ENCODE results near the gene CENPO. TPM values are rescaled to one million over a fixed set of nuclear protein-coding genes. Genes with fewer than 3 reads are reported as not detected.

CENPO gene, protein sequence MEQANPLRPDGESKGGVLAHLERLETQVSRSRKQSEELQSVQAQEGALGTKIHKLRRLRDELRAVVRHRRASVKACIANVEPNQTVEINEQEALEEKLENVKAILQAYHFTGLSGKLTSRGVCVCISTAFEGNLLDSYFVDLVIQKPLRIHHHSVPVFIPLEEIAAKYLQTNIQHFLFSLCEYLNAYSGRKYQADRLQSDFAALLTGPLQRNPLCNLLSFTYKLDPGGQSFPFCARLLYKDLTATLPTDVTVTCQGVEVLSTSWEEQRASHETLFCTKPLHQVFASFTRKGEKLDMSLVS
- polyA plus RNA-seq (ENCODE audit: insufficient read length) = 16.5 TPM

DNA sequence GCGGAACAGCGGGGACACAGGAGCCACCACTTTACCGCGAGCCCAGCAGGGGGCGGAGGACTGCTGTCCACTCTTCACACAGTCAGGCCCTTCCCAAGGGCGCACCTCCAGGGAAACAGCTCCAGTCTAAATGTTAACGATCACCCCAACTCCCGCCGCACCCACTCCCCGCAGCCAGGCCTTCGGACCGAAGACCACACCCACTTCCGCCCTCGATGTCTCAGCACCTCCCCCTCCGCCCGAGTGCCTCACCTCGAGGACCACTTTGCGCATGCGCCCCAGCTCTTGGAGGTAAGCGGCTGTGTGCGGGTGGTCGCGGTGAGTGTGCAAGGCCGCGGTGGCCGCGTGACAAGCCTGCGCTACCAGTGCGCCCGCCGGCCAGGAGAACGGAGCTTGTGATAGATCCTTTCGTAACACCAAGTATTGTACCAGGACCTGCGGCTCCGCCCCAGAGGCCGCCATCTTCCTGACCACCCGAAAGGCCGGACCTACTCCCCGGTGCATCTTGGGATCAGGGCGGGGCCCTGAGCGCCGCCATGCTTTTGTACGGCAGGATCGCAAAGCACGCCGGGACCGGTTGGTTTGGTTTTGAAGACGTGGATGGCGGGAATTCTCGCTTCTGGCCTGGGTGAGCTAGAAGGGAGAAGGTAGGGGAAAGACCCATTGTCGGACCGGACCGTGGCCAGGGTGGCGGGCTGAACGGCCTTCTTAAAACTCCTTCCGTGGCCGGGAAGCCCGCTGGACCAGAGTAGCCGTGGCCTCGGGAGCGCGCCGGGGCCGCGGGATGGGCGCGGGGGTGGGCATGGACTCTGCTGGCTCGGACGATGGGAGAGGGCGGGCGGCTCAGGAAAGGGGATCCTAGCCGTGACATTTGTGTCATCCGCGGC is at the start of gene CENPO, which contains the start of gene PTRHD1:
TSS of gene CENPO (plus strand) at position 552 of the 887 bp plus-strand sequence. CDS start 495 bp downstream, outside the sequence.
TSS of gene PTRHD1 (minus strand) at position 518 of the 887 bp plus-strand sequence. CDS start at position 504, 14 bp downstream.
- DNase-seq = peak; percentile 97

DNA sequence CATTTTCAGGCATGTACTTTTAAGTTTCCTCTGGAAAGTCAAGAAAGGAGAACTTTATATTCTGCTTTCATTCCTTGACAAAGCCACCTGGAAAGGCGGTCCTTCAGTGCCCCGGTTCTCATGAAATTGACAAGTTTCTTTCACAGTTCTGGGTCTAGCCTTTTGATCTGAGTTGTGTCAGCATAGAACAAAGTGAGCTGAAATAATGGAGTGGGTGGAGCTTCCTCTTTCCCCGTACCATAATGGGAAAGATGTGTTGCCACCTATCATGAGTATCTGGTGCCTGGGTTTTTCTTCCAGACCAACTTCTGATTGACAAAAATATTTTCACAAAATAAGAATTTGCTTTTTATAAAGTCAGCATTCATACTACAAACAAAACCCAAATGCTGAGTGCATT is 49.3 kb upstream of the CENPO start:
- DNase-seq = no peak

DNA sequence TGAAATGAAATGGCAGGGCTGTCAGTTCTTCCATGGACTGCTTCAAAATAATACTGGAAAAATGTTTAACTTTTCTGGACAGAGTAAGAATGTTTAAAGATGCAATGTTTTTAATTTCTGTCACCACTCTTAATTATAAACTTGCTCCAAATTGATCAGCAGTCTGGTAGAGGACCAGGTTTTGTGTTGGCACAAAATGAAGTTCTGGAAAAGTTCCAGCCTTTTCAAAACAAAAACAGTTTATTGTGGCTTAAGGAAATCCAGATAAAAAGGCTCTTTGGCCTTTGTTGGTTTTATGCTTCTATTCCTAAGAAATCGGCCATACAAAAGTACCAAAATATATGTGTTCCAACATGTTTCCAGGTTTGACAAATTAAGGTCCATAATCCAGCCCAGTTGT is 48.9 kb upstream of the CENPO start:
- DNase-seq = no peak

DNA sequence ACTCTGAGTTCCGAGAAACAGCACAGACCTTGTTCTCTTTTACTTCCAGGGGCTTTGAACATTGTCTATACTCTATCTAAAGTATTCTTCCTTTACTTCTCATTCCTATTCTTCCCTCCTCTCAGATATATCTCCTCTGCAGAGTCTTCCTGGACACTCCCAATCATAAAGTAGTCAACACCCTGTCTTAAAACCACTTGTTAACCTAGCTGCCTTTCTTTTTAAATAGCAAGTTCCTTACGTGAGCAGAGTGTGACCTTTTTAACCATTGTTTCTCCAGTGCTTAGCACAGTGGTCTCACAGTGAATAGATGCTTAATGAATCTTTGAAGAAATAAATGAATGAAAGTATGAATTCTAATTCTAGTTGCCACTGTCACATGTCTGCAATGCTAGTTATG is 47.4 kb upstream of the CENPO start:
- DNase-seq = no peak

DNA sequence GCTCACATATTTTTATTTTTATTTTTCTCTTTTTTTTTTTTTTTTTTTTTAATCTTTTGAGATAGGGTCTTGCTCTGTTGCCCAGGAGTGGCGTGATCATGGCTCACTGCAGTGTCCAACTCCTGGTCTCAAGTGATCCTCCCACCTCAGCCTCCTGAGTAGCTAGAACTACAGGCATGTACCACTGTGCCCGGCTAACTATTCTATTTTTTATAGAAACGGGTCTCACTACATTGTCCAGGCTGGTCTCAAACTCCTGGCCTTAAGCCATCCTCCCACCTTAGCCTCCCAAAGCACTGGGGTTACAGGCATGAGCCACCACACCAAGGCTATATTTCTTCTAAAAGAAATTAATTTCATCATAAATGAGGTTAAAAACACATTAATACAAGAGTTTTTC is 45.9 kb upstream of the CENPO start:
- DNase-seq = no peak

DNA sequence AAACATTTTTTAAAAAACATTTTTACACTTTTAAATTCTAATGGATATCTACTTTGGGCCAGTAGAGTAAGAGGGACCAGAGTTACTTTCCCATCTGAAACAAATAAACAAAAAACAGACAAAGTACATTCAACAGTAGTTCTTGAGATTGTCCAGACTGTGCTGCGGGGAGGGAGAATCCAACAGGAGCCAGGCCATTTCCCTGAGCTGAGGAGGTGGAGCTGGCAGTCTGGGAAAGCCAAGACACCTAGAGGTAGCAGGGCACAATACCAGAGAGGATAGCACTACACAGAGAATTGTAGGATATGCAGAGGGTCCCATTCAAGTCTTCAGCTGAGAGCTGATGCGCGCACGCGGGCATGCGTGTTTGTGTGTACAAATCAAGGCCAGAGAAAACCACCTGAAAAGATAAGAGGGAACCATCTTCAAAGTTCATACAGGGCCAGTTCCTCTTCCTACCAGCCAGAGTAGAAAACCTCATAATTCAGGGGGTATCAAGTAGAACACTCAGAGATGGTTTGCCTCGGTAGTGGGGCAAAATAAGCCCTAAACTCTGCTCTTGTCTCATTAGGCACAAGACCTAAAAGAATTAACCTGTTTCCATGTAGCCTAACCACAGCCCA is 44.0 kb upstream of the CENPO start:
- no peak for DNase-seq

DNA sequence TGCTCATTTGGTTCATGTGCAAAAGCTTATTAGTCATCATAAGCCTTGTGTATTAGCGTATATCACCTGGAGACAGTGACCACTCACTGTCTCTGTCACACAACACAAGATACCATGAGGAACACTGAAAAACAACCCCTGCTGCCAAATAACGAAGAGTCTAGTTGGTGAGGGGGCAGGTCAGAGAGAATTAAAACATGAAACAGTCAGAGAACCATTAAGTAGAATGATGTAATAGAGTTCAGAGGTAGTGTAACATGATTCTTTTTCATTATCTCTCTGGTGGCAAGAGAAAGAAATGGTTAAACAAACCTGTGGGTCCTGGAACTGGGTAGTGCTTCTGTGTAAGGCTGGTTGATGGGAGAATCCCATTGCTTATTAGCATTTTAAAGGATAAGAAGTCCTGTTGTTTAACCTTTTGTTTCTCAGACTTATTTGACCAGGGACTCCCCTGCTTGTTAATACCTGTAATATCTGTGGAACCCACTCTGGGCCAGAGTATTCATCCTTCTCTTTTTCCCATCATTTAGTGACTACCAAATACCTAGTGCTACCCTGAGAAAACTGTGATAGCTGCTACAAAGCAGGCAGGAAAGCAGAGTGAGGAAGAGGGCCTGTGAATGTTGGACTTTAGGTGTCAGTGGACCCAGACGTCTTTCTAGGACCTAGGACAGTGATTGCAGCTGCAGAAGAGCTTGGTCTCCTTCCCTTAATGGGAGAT is 38.1 kb upstream of the CENPO start:
- DNase-seq = no peak

DNA sequence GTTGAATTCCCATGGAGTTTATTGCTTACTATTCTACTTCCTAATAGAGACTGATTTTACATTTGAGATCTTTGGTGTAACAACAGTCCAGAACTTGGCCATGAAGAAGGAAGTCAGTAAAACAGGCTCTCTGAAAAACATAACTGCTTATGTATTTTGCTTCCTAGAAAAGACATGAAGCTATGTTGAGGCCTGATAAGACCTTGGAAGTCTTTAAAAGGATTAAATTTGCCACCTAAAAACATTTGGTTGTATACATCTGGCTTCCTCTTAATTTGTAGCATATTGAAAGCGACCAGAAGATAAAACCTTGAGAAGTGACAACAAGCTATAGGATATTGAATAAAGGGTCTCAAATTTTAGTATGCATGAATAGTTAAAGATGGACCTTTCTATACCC is 36.4 kb upstream of the CENPO start:
- no peak for DNase-seq

DNA sequence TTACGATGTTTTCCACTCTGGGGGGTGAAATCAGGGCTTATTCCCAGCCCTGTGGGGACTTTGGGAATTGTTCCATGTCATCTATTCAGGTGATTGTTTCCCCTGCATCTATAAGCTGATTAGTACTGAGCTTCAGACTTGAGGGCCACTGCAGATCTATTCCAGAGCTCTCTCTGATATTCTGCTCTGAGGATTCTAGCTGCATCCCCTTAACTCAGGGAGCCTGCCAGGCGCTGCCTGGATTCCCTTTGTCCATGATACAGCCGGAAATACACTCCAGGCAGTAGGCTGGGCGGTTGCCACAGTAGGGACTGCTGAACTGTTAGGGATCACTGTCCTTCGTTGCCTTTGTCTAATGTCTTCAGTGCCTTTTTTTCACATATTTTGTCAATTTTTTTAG is 31.4 kb upstream of the CENPO start:
- no peak for DNase-seq

DNA sequence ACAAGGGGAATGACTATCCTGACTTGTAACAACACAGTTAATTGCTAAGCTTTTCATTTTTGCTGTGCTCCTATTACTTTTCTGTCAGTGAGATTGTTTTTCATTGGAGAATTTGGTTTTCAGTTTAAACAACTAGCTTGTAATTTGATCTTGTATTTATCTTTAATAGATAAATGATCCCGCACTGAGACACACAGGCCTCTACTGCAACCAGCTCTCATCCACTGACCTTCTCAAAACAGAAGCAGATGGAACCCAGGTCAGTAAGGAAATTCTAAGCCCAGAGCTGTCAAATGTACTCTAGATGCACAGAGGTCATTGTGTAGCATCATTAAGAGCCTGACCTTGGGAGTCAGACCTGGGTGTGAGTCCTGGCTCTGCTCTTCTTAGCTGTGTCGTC is 30.7 kb upstream of the CENPO start:
- DNase-seq = no peak

DNA sequence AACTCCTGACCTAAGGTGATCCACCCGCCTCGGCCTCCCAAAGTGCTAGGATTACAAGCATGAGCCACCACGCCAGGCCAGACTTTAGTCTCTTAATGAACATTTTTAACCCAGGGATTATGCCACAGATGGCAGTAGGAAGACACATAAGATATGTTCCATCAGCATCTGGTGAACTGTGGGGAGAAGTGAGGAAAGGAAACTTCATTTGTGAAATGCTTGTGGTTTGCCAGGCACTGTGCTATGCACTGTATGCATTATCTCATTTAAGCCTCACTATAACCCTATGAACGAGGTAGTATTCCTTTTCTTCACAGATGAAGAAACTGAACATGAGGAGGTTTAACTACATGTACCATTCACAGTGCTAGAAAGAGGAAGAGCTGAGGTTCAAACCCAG is 29.4 kb upstream of the CENPO start:
- no peak for DNase-seq

DNA sequence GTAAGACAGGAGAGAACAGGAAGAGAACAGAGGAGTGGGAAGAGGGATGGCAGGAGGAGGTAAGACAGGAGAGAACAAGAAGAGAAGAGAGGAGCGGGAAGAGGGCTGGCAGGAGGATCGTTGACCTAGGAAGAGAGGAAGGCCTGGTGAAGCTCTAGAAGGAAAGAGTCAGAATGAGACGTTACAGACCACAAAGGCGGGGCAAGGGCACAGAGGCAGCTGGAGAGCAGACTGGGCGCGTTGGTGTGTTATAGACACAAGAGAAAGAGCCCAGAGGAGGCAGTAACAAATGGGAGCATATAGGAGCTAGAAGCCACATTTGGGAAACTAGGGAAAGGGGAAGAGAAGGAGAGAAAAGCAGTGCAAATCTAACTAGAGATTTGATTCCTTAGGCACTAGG is 26.6 kb upstream of the CENPO start:
- no peak for DNase-seq

DNA sequence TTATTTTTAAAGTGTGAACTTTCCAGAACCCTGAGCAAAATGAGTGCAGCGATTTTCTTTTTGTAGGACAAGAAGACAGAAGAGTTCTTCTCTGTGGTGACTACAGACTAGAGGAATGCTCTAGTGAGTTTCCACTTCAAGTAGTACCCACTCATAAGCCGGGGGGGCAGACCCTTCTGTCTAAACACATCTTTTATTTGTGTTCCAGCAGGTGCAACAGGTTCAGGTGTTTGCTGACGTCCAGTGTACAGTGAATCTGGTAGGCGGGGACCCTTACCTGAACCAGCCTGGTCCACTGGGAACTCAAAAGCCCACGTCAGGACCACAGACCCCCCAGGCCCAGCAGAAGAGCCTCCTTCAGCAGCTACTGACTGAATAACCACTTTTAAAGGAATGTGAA is 25.2 kb upstream of the CENPO start:
- no peak for DNase-seq

DNA sequence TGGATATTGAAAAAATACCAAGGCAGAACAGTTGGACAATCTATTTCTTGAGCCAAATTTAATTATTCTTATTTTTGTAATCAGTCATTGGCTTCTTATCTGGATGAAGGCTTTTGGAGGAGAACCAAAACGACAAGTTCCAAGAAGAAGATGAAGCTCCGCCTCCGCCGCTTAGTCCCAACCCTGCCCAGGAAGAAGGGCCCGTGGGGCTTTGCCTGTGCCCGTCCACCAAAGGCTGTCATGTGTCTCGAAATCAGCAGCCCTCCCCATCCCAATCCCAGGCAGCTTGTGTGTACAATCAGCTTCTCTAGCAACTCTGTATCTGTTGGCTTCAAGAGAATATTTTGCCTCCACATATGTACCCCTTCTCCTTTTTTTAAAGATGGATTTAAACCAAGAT is 24.6 kb upstream of the CENPO start:
- DNase-seq = no peak

DNA sequence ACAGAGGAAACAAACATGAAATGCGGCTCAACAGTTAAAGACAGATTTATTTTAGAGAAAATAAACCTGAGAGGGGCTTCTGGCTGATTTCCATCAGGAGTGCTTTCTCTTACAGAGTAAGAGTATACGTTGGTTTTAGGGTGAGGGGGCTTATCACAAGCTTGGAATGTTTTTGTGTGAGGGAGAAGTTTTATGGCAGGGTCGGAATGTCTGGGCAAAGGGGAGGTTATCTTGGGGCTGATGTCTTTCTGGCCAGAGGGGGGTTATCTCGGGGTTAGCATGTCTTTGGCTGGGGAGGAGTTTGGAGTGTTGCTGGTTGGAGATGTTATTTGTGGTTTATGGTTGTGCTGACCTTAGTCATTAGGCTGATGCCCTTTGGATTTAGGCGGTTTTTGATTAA is 22.2 kb upstream of the CENPO start:
- DNase-seq = no peak

DNA sequence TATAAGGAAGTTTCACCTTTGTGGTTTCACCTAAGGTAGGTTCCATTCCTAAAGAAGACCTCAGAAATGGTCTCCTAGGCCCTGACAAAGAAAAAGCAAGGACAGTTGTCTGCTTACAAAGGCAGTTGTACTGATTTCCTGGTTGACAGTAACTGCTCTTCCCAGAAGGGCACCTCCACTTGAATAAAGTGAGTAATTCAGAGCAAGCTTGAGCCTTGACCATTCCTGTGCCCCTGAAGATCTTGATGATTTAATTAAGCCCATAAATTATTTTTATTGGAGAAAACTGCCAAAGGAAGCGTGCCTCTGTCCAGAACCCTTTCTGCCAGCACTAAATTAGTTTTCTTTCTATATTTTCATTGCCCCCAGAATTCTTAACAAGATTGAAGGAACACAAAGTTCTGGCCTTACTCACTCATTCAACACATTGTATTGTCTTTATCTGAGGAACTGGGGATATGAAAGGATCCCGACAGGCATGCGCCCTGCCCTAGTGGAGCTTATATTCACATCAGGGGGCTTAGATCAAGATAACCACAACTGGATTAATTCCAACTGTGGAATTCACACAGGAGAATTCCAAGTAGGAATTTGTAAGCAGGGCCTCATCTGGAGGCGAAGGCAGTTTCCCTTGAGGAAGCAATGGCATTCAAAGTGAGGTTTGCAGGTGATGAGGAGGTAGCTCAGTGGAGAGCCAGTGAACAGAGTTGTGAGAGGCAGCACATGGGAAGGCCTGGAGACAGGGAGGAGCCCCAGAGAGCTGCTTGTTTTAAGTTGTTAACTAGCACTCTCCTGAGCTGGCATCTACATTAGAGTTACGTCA is 21.2 kb upstream of the CENPO start:
- DNase-seq = no peak

DNA sequence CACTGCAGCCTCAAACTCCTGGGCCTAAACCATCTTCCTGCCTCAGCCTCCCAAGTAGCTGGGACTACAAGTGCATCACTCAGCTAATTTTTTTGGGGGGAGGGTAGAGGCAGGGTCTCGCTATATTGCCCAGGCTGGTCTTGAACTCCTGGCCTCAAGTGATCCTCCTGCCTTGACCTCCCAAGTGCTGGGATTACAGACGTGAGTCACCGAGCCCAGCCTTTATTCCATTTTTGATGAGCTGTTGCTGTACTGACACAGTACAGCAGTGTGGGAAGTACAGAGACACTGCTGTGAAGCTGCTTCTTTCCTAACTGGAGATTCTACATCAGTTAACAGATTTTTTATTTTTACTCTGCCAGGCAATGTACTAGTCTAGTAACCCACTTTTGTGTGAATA is 18.9 kb upstream of the CENPO start:
- no peak for DNase-seq

DNA sequence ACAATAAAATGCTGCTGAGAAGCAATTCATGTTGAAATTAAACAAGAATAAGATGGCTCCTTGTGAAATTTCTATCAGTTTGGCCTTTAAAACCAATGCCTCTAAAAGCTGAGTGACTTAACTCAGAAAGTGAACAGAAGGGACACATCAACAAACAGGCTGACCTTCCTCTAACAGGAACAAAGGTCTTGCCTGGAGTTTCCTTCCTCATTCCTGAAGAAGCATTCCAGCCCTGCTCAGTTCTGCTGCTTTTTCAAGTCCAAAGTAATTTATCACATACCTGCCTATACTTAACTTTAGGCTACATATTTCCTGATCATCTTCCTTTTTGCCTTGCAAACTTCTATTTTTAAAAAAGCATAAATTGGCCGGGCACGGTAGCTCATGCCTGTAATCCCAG is 14.1 kb upstream of the CENPO start:
- no peak for DNase-seq

DNA sequence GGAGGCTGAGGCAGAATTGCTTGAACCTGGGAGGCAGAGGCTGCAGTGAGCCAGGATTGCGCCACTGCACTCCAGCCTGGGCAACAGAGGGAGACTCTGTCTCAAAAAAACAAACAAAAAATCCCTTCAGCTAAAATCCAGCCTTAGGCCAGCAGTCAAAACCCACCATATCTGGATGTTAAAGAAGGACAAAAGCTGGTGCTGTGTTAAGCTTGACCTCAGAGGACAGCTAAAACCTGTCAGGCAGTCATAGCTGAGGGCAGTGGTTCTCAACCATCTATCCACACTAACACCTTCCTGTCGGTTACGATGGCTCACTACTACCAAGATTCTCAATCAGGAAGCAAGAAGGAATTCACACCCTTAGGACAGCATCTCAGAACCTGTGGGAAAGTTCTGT is 9.6 kb upstream of the CENPO start:
- no peak for DNase-seq

DNA sequence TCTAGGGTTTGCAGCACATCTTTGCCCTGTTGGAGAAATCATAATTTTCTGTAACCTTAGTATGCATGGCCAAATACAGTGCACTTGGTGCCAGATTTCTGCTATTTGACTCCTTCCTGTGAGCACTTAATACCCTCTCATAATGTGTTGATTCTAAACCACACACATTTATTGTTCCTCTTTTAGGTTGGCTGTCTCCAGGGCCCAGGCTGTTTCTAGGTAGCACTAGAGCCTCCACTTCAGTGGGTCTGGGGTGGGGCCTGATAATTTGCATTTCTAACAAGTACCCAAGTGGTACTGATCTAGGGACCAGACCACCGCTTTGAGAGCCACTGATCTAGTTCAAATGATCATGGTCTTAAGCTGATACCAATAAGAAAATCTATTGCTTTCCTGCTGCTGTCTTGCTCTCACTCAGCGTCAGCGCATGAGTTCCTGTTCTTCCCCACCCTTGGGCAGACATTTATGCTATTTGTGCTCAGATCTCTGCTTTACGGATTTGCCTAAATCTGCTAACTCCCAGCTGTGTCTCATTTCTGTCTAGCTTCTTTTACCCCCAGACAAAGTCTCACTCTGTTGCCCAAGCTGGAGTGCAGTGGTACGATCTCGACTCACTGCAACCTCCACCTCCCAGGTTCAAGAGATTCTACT is 7.4 kb upstream of the CENPO start:
- no peak for DNase-seq

DNA sequence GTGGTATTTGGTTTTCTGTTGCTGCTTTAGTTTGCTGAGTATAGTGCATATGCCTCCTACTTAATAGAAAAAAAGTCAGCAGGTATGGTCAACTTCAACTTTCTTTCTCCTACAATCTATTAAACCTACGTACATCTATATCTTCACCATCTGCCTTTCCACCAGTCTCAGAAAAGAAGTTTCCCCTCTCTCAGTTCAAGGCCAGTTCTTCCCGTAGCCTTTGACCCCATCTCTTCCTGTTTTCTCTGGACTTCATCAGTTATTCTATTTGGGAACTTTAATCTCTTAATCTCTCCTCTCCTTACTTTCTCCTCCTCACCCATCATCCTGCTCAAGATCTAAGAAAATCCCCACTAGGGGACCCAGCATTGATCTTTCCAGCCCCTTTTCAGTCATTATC is 5.7 kb upstream of the CENPO start:
- DNase-seq = no peak

All from hindlimb muscle (tissue), 1 donor.